ENCODE measurements around the gene RBM23.
"Not testable (repeated sequence)": the region's sequence is repeated elsewhere in the genome, so short reads cannot be mapped to it uniquely, and the experiment has no call there.

Gene RBM23

DNA sequence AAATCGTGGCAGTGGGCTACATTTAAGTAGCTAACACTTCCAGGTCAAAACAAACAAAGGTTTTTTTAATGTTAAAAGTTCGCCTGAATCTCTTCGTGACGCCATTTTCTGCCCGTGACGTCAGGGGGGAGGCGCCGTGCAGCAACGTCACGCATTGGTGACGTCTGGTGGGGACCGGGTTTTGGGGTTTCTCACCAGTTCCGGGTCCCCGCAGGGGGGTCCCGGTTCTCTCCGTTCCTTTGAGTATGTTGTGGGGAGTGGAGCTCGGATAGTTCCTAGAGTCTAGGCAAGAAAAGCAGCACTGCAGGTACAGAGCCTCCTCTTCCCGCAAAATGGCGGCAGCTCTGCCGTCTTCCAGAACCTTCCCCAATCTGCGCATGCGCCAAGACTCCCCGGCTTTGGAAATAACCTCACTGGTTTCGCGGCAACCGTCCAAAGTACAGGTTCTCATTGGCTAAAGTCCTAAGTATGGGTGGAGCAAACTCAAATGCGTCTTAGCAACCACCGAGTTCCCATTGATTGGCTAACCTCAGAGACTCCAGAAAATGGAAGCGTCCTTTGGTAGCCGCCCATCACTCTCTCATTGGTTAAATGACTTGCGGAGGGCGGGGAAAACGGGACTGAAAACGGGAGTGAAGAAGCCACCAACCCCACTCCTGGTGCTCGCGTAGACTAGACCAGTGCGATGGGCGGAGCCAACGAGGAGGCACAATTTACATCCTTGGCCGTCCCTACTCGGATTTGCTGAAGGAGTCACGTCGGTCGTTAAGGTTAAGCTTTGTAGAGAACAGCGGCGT, at the start of gene RBM23:
Gene RBM23, minus strand, starts transcription at position 346 of the 797 bp plus-strand sequence.
- peak; percentile 46 for DNase-seq (ENCODE audit: low spot score)

DNA sequence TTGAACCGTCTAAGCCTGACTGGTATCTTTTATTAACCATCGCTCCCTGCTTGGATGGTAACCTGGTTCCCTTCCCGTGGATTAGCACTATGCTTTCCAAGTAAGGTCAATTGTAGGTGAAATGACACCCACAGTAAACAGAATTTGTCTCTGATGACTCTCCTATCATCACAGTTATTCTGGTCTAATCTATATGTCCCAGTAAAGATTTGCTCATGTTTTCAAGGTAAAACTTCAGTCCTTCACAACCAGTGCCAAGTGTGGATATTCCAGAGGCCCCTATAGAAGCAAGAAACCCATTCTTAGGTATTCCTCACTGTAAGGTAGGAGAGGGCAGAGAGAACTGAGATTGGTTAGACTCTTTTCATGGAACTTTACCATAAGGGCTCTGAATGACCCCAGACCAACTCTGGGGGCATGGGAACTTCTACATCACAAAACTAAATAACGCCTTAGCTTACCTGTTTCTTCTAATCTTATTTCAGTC, 47.9 kb upstream of the RBM23 start:
- no peak for DNase-seq (ENCODE audit: low spot score)

DNA sequence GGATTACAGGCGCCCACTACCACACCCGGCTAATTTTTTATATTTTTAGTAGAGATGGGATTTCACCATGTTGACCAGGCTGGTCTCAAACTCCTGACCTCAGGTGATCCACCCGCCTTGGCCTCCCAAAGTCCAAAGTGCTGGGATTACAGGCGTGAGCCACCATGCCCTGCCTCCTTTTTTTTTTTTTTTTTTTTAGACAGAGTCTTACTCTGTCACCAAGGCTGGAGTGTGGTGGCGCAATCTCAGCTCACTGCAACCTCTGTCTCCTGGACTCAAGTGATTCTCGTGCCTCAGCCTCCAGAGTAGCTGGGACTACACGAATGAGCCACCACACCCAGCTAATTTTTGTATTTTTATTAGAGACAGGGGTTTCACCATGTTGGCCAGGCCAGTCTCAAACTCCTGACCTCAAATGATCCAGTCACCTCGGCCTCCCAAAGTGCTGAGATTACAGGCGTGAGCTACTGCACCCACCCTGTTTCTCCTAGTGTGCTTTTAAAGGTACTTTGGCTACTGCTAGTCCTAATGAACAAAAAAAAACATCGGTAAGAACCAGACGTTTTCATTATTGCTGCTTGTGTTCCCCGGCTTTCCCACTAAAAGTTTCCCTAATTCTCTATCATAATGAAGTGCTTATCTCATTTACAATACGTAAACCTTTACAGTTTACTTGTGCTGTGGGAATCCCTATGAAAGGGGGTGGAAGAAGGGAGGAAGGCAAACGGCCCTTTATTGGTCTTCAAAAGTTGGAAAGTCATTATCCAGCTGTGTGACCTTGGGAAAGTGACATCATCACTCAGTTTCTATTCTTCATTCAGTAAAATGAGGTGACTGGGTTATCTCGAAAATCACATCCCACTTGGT, 47.2 kb upstream of the RBM23 start:
- not testable (repeated sequence) for DNase-seq (ENCODE audit: low spot score)

DNA sequence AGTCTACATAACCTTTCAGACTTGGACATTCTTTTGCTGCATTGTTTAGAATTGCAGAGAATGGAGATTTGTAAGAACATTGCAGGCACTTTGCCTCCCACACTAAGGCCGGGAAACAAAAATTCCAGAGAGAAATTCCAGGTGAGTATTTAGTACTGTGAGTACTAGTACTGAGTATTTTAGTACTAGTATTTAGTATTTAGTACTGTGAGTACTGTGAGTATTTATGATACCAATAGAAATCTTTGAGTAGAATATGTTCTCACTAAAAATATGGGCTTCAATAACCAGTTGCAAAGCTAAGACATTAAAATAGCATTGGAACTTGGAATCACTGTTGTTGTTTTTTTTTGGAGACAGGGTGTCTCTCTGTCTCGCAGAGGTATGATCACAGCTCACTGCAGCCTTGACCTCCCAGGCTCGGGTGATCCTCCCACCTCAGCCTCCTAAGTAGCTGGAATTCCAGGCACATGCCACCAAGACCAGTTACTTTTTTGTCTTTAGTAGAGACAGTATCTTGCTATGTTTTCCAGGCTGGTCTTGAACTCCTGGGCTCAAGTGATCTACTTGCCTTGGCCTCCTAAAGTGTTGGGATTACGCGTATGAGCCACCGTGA, 43.2 kb upstream of the RBM23 start:
- DNase-seq (ENCODE audit: low spot score): no peak

DNA sequence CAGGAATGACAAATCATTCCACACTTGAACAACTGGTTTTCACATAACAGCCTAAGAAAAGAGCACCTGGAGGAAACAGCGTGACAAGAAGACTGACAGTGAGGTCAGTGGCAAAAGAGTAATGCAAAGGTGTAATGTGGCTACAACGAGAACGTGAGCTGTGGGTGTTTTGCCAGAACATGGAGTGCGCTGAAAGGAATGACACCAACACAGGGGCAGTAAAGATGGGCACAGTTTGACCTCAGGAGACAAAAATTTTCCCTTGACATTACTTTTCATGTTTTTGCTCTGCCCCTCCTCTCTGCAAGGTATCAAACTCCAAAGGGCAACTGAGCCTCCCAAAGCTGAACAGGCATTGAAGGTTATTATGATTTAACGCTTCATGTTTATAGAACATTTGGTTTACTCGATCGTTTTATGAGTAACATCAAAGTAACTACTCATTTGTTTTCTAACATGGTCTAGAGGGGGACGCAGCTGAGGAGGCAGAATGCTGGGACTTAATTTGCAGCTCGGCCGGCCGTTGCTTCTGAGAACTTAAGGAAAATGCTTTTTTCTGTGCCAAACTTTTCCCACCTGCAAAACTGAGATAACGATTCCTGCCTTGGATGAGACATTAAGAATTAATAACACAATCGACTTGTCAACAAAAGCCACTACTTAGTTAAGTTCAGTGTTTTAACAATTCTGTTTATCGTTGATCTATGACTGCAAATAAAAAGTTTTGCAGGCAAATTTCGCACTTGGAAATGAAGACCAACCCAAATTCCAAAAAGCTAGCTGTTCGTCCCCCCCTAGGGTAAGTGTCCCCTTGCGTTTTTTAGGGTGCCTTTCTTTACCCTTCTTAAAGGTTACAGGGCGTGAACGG, 37.0 kb upstream of the RBM23 start:
- no peak for DNase-seq (ENCODE audit: low spot score)

DNA sequence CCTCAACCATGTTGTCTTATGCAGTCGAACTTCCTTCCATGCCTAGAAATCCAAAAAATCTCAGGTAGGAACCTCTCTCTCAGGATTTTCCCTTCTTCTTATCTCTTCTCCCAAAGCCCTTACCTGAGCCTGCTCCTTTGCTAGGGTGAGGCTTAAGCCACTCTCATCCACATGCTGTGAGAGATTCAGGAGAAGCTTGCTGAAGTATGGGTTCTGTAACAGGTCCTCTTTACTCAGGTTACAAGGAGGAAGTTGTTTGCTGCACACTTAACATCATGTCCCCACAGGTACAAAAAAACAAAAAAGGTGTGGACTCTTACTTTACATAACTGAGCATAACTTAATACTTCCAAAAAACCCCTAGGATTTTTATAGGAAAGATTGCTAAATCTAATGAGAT, 33.5 kb upstream of the RBM23 start:
- no peak for DNase-seq (ENCODE audit: low spot score)

DNA sequence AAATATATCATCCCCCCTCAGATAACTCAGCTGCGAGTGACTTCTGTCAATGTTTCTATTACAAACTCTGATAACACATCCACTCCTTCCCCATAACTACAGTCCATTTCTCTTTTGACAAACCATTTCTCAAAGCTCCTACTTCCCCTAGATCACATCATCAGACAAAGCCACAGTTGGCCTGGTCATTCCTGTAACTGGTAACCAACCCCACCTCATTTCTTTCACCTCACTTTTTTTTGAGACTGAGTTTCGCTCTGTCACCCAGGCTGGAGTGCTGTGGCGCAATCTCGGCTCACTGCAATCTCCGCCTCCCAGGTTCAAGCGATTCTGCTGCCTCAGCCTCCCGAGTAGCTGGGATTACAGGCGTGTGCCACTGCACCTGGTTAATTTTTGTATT, 32.8 kb upstream of the RBM23 start:
- not testable (repeated sequence) for DNase-seq (ENCODE audit: low spot score)

DNA sequence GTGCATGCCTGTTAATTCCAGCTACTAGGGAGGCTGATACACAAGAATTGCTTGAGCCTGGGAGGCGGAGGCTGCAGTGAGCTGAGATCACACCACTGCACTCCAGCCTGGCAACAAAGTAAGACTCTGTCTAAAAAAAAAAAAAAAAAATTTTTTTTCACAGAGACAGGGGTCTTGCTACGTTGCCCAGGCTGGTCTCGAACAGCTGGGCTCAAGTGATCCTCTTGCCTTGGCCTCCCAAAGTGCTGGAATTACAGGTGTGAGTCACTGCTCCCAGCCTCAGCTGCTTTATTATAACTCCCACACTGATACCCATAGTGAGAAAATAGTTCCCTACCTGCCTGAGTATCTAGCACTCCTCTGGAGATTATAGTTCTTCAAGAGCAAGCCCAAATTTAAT, 26.7 kb upstream of the RBM23 start:
- no peak for DNase-seq (ENCODE audit: low spot score)

DNA sequence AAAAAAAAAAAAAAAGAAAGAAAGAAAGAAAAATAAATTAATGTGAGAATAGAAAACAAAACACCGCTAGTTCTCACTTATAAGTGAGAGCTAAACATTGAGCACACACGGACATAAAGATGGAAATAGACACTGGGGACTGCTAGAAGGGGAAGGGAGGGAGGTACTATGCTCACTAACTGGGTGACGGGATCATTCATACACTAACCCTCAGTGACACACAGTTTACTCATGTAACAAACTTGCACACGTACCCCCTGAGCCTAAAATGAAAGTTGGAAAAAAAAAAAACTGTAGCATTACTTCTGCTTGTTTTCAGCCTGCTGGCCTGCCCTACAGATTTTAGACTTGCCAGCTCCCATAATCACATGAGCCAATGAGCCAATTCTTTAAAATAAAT, 20.7 kb upstream of the RBM23 start:
- DNase-seq (ENCODE audit: low spot score): no peak

DNA sequence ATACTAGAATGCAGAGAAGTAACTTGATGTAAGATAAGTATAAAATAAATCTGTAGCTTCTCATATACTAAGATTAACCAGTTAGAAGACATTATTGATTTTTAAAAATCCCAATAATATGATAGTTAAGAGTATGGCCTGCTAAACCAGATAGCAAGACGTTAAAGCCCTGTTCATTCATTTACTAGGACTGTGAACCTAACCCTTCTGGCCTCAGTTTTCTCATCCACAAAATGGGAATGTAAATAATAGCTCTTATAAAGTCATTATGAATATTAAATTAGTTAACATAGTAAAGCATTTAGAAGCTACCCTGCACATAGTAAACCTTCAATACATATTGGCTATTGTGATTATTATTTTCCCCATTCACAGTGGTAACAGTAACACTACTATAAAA, 16.2 kb upstream of the RBM23 start:
- no peak for DNase-seq (ENCODE audit: low spot score)

DNA sequence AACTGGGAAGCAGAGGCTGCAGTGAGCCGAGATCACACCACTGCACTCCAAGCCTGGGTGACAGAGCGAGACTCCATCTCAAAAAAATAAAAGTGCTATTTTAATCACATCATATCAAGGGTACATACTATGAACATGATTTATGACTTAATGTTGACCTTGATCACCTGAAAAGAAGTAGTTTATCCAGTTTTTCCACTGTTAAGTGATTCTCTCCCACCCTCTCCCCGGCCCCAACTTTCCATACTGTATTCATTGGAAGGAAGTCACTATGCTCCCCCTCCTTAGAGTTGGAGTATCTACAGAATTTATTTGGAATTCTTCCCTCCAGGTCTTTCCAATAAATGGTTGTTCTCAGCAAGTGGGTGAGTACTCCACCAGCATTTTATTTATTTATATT, 13.2 kb upstream of the RBM23 start:
- no peak for DNase-seq (ENCODE audit: low spot score)

DNA sequence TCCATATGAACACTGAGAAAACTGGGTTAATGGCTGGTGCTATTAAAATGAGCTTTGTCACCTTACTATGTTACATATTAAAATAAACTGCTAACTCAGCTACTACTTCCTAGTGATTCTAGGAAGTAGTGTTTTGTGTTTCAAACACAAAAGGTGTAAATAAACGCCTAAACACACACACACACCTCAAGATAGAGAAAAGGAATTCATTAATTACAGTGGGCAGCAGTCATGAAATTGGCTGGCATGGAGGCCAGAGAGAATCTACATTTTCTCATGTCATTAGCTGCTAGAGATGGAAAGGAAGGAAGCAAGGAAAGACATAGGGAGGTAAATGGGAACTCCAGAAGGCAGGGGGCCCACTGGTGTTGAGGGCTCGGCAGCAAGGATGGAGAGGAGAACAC, 11.0 kb upstream of the RBM23 start:
- no peak for DNase-seq (ENCODE audit: low spot score)

DNA sequence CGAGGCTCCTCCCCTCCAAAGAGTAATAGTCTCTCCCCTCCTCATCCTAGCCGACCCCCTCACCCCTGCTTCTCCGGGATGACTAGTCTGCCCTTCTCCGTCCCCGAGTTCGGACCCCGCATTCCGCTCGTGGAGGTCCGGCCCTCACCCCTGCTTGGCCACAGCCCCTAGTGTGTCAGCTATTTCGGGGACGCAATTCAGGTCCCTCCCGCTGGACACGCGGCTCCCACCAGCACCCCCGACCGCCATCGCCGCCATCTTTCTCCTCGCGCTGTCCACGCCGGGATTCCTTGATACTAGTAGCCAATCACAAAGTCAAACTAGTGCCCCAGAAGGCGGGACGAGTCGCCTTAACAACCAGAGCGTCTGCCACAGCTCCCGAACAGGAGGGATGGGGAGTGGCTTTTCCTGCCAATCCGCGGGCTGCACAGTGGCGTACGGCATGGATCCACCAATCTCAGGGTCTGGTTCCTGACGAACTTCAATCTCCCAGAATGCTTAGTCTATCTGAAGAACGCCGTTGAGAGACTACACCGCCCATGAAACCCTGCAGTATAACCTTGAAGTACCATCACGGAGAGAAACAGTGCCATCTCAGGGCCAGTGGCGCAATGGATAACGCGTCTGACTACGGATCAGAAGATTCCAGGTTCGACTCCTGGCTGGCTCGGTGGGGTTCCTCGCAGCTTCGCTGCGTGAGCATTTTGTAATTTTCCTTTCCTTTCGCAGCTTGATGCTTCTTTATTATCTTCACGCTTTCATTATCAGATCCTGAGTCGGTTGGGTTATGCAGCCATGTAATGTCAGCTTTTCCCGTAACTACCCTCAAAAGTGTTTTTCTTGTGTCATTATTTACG, 10.4 kb upstream of the RBM23 start, which contains the start of gene PRMT5:
Gene PRMT5, minus strand, starts transcription at position 273 of the 857 bp plus-strand sequence. Its CDS starts 15 bp downstream, at position 258.
- peak; percentile 93 for DNase-seq (ENCODE audit: low spot score)

DNA sequence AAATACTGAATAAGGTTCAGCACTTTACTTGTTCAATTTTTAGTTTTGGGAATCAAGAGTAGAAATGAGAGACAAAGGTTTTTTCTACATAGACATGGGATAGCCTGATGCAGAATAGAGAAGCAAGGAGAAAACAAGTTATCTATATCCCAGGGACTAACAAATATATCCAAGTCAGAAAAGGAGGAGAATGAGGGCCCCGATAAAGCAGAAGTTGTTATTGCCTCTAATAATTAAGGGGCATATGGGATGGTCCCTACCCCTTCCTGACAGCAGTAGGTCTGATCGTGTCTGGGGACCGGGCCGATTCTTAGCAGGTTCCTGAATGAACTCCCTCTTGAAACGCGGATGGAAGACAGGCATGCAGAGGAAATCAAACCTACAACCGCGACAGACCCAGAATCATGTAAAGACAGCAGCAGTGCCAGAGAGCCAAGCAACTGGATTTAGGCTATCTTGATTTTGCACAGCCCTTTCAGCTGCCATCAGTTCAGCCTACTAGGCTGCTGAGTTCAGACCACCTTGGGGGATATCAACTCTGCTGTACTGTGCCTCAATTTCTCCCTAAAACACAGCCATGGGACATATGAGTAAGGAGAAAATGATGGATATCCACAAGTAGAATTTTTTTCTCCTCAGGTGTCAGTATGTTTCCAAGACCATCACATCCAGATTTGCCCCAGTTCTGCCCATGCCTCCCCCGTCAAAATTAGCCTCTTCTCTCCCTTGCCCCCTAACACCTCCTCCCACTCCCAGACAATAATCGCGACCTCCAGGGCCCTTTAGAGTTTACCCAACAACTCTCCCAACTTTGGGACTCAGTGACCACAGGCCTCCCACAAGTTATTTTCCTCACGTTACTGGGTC, 9.5 kb upstream of the RBM23 start:
- DNase-seq (ENCODE audit: low spot score): no peak

DNA sequence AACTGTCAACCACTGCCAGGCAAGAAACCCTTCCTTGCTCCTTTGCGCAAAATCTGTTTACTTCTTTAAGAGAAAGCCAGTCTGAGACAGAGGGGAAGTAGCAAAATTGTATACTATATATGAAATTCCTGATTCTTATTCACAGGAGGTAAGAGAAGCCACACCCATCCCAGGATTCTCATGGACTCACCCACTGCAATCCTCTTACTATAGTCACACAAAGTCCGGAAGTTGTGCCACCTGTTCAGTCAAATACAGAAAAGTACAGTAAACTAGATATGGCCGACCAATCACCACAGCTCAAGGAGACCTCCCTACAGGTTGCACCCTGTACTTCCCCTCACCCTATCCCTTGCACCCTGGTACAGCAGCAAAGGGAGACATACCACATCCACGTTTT, 7.4 kb upstream of the RBM23 start:
- no peak for DNase-seq (ENCODE audit: low spot score)

DNA sequence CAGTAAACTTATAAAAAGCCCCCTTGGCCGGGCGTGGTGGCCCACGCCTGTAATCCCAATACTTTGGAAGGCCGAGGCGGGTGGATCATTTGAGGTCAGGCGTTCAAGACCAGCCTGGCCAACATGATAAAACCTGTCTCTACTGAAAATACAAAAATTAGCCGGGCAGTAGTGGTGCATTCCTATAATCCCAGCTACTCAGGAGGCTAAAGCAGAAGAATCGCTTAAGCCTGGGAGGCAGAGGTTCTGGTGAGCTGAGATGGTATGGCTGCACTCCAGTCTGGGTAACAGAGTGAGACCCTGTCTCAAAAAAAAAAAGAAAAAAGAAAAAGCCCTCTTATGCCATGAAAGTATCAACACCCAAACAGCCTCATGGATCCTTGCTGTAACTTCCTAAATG, 6.6 kb upstream of the RBM23 start:
- no peak for DNase-seq (ENCODE audit: low spot score)

DNA sequence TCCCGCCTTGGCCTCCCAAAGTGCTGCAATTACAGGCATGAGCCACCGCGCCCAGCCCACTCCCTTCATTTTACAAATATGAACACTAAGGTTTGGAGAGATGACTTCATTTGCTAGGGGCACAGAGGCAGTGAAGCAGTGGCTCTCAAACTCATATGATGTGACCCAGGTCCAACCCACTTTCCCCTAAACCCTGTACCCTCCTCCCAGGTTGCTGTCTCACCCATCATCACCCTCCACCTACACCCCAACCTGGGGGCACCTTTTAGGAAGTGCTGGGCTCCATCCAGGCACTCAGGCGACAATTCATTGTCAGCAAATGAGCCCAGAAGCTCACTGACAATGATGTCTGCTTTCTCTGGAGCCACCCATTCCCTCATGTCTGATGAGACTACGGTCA, 4.8 kb upstream of the RBM23 start:
- no peak for DNase-seq (ENCODE audit: low spot score)

DNA sequence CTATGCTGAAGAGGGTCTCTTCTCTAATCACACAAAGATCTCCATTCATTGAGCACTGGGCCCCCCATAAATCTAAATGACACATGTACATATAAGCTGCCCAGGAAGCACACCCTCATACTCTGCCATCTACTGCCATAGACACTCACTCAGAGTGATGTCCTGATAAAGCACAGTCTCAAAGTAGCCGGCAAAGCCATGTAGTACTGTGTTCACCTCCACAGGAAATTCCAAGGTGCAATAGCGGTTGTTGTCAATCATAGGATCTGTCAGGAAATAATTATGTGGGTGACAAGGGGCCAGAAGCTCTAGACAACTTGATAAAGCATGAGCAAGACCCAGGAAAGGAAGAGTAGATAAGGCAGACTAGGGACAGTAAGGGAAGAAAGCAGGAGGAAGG, 3.3 kb upstream of the RBM23 start:
- no peak for DNase-seq (ENCODE audit: low spot score)

DNA sequence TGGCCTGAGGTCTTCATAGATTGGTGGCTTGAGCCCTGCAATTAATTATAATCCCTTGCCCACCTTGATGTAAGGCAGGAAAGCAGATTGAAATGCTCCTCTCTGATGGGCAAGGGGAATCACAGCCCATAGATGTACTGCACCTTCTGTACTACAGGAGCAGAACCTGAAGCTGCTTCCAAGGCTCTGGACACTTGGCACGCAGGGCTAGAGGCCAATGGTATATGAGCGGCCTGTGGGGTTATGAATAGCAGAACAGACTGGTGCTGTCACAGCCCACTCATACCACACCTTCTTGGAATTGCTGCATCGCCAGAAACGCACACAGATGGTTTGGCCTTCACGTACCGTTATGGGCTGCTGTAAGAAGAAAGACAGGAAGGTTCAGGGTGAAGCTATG, 1.7 kb upstream of the RBM23 start:
- DNase-seq (ENCODE audit: low spot score): no peak

DNA sequence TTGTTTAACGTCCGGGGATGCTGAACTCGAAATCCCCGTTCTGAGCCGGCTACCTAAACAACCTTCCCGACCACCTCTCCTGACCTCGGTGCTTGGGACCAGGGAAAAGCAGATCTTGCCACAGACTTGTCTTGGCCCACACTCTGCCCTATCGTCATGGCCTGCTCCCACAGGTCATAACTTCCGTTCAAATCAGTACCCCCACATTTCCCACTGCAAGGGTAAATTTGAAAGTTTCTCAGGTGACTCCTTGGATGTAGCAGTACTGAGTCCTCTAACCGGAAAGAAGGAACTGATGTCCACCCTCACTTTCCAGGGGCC, 612 bp upstream of the RBM23 start:
- DNase-seq (ENCODE audit: low spot score): no peak
